ENCODE data around the gene KLHL17. TPM values are rescaled to one million over a fixed set of nuclear protein-coding genes. Genes with fewer than 3 reads are reported as not detected.

Gene KLHL17
- total RNA-seq, 1 experiment from 2014 or later = 27.8 TPM

- peaks cover 86% of the 10 kb centered on the region for H3K27me3 Mint-ChIP-seq (ENCODE audit: unreplicated experiment)
- CTCF ChIA-PET = no interaction called here
- no TSS peak for BruUV-seq (replicated peaks)
Observed at GRCh38 chr1:918353-918752, 42.0 kb upstream of the KLHL17 start.

DNA sequence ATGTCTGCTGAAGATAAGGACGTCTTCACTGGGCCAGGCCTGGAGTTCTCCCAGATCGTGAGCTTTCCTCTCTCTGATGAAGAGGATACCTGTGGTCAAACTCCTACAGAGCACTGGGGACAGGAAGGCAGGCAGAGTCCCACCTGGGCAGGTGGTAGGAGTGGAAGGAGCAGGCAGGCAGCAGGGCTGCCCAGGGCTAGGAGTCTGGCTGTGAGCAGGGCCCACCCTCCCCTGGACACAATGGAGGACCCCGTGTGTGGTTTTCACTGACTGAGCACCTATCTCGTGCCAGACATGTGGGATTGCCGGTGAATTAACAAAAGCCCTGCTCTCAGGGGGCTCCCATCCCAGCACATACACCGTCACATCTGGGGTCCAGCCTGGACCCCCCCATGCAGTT lies 41.5 kb upstream of the KLHL17 start:
- DNase-seq = no peak
- intact Hi-C loops (cut with micrococcal nuclease; ENCODE audit: unreplicated experiment) = no loop called here
- H3K27me3 Mint-ChIP-seq (ENCODE audit: unreplicated experiment) = peaks cover 81% of the 10 kb centered on the region
- H3K36me3 Mint-ChIP-seq (ENCODE audit: insufficient read depth, unreplicated experiment) = no peaks in the 10 kb centered on the region
- no TSS peak for BruUV-seq (replicated peaks)
- CTCF ChIA-PET = no interaction called here
- H3K4me3 Mint-ChIP-seq (ENCODE audit: low read depth, unreplicated experiment) = no peak overlapping the region
- H3K9me3 Mint-ChIP-seq (ENCODE audit: low read depth, unreplicated experiment) = no peaks in the 10 kb centered on the region
- TF ChIP-seq, protein P1, sequence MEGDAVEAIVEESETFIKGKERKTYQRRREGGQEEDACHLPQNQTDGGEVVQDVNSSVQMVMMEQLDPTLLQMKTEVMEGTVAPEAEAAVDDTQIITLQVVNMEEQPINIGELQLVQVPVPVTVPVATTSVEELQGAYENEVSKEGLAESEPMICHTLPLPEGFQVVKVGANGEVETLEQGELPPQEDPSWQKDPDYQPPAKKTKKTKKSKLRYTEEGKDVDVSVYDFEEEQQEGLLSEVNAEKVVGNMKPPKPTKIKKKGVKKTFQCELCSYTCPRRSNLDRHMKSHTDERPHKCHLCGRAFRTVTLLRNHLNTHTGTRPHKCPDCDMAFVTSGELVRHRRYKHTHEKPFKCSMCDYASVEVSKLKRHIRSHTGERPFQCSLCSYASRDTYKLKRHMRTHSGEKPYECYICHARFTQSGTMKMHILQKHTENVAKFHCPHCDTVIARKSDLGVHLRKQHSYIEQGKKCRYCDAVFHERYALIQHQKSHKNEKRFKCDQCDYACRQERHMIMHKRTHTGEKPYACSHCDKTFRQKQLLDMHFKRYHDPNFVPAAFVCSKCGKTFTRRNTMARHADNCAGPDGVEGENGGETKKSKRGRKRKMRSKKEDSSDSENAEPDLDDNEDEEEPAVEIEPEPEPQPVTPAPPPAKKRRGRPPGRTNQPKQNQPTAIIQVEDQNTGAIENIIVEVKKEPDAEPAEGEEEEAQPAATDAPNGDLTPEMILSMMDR (IDR thresholded peaks at IDR 0.05; ENCODE audit: unreplicated experiment) = no peak
- H3K27ac Mint-ChIP-seq (ENCODE audit: unreplicated experiment) = no peak overlapping the region
- peaks cover 16% of the 10 kb centered on the region for H3K4me1 Mint-ChIP-seq (ENCODE audit: low read depth, unreplicated experiment)

More at GRCh38 chr1:918353-918752, 42.0 kb upstream of the KLHL17 start:
- Mint-ChIP-seq H3K9me3 (ENCODE audit: low read depth, unreplicated experiment) (no peaks in the 10 kb centered on the region), H3K4me3 (ENCODE audit: low read depth, unreplicated experiment) (no peak overlapping the region), H3K27ac (ENCODE audit: unreplicated experiment) (no peak overlapping the region), H3K36me3 (ENCODE audit: insufficient read depth, unreplicated experiment) (no peaks in the 10 kb centered on the region), H3K4me1 (ENCODE audit: low read depth, unreplicated experiment) (peaks cover 16% of the 10 kb centered on the region)
- intact Hi-C loops (cut with micrococcal nuclease; ENCODE audit: unreplicated experiment) = no loop called here
- TF ChIP-seq, protein P1 (IDR thresholded peaks at IDR 0.05; ENCODE audit: unreplicated experiment) = no peak
- no peak for DNase-seq

DNA sequence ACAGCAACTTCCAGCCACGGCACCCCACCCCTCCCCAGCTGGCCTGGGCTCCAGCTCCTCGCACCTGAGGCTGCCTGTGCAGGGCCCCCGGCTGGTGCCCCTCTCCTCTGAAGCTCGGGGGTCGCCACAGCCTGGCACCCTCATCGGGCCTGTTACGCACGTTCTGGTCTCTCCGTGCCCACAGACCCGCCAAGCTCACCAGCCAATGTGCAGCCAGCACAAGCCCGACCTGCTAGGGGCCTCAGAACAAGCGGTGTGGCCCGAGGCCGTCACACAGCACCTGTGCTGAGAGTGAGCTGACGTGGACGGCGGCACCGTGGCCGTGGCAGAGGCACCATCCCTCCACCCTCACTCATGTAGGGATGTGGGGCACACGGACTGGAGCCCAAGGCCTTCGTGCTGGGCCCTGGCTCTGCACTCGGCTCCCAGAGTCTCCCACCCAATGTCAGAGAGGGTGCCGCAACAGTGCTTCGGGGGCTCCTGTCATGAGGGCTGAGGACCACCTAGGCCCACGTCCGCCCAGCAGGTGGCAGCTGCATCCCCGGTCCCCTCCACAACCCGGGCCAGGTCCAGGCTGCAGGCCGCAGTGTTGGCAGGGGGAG lies 41.0 kb upstream of the KLHL17 start:
- no peak overlapping the region for H3K27ac Mint-ChIP-seq (ENCODE audit: unreplicated experiment)
- peaks cover 76% of the 10 kb centered on the region for H3K27me3 Mint-ChIP-seq (ENCODE audit: unreplicated experiment)
- TF ChIP-seq, protein P1 (IDR thresholded peaks at IDR 0.05; ENCODE audit: unreplicated experiment) = no peak
- no peaks in the 10 kb centered on the region for H3K36me3 Mint-ChIP-seq (ENCODE audit: insufficient read depth, unreplicated experiment)
- no peak overlapping the region for H3K4me3 Mint-ChIP-seq (ENCODE audit: low read depth, unreplicated experiment)
- intact Hi-C loops (cut with micrococcal nuclease; ENCODE audit: unreplicated experiment) = no loop called here
- CTCF ChIA-PET = no interaction called here
- peaks cover 16% of the 10 kb centered on the region for H3K4me1 Mint-ChIP-seq (ENCODE audit: low read depth, unreplicated experiment)
- BruUV-seq (replicated peaks) = no TSS peak
- H3K9me3 Mint-ChIP-seq (ENCODE audit: low read depth, unreplicated experiment) = no peaks in the 10 kb centered on the region
- no peak for DNase-seq

GRCh38 chr1:920010-920409 lies 40.4 kb upstream of the KLHL17 start:
- peaks cover 69% of the 10 kb centered on the region for H3K27me3 Mint-ChIP-seq (ENCODE audit: unreplicated experiment)

More at GRCh38 chr1:920010-920409, 40.4 kb upstream of the KLHL17 start:
- Mint-ChIP-seq H3K9me3 (ENCODE audit: low read depth, unreplicated experiment) (no peaks in the 10 kb centered on the region), H3K27ac (ENCODE audit: unreplicated experiment) (no peak overlapping the region), H3K36me3 (ENCODE audit: insufficient read depth, unreplicated experiment) (no peaks in the 10 kb centered on the region), H3K4me1 (ENCODE audit: low read depth, unreplicated experiment) (peaks cover 16% of the 10 kb centered on the region), H3K4me3 (ENCODE audit: low read depth, unreplicated experiment) (no peak overlapping the region)
- CTCF ChIA-PET = interaction anchor here (1.3 kb wide), 1 partner anchor 18 kb away, joined by 3 read pairs; no protein-coding TSS in a partner anchor
- no TSS peak for BruUV-seq (replicated peaks)
- intact Hi-C loops (cut with micrococcal nuclease; ENCODE audit: unreplicated experiment) = no loop called here
- TF ChIP-seq, protein P1 (IDR thresholded peaks at IDR 0.05; ENCODE audit: unreplicated experiment) = no peak
- DNase-seq = no peak
